ENCODE measurements around the gene RUFY2.

GRCh38 chr10:68302871-68303270 is 104.2 kb downstream of the RUFY2 start:
- TF ChIP-seq EZH2 (IDR thresholded peaks at IDR 0.05; ENCODE audit: borderline replicate concordance, low read length) (no peak), CTCF (conservative IDR thresholded peaks at IDR 0.05 in 1 of 2, IDR thresholded peaks at IDR 0.05 in 1 of 2; ENCODE audit: extremely low read depth in 1 of 2, insufficient read depth in 1 of 2, low read depth in 1 of 2, low read length in 2 of 2) (no peak)
